Spleen (tissue), 11 donors: ENCODE data around the gene TMEM178B. TPM values are rescaled to one million over a fixed set of nuclear protein-coding genes. Genes with fewer than 3 reads are reported as not detected.
"Not testable (repeated sequence)": the region's sequence is repeated elsewhere in the genome, so short reads cannot be mapped to it uniquely, and the experiment has no call there.

Experiments used
- DNase-seq: peaks from one replicate; pipeline ENCODE4 v3.0.0-alpha.2; 2020
- H3K27ac ChIP-seq, 8 donors: fragments of 200-600 bp; sonication (generic) in 7 of 8; 1 replicate in 4 of 8; 2 replicates in 4 of 8; pipeline versions ENCODE4 v1.5.0 to v1.8.0; 2016 to 2021; ENCODE audit warnings: inconsistent platforms in 4 of 8, mild to moderate bottlenecking in 4 of 8, moderate library complexity in 1 of 8
- H3K27me3 ChIP-seq, 7 donors: fragments of 200-600 bp; sonication (generic) in 6 of 7; replicated peaks in 1 of 7; 1 replicate in 4 of 7; 2 replicates in 3 of 7; pipeline versions ENCODE4 v1.5.0 to v1.8.0; 2016 to 2021; ENCODE audit warnings: inconsistent platforms in 3 of 7, mild to moderate bottlenecking in 1 of 7
- H3K36me3 ChIP-seq, 6 donors: fragments of 200-600 bp; sonication (generic) in 5 of 6; 1 replicate in 4 of 6; 2 replicates in 2 of 6; pipeline versions ENCODE4 v1.5.0 to v1.8.0; 2016 to 2021; ENCODE audit warnings: inconsistent platforms in 2 of 6
- H3K4me1 ChIP-seq, 6 donors: fragments of 200-600 bp; sonication (generic) in 5 of 6; 1 replicate in 3 of 6; 2 replicates in 3 of 6; pipeline versions ENCODE4 v1.5.0 to v1.8.0; 2016 to 2021; ENCODE audit warnings: inconsistent platforms in 3 of 6
- H3K4me3 ChIP-seq, 8 donors: fragments of 200-600 bp; sonication (generic) in 7 of 8; 1 replicate in 4 of 8; 2 replicates in 4 of 8; pipeline versions ENCODE4 v1.5.0 to v1.8.0; 2016 to 2021; ENCODE audit warnings: inconsistent platforms in 4 of 8, mild to moderate bottlenecking in 4 of 8, moderate library complexity in 2 of 8
- H3K9me3 ChIP-seq, 8 donors: fragments of 200-600 bp; sonication (generic) in 7 of 8; 1 replicate in 4 of 8; 2 replicates in 4 of 8; pipeline versions ENCODE4 v1.5.0 to v1.8.0; 2016 to 2021; ENCODE audit warnings: inconsistent platforms in 4 of 8
- POLR2A ChIP-seq, 3 donors: fragments of 450-650 bp; IDR thresholded peaks; one replicate each; pipeline ENCODE4 v1.5.1; 2017; ENCODE audit warnings: antibody characterized with exemption in 3 of 3, mild to moderate bottlenecking in 1 of 3
- POLR2AphosphoS5 ChIP-seq, 3 donors: sonication (generic); formaldehyde crosslinking; IDR thresholded peaks; one replicate each; pipeline ENCODE4 v1.5.1; 2017; ENCODE audit warnings: antibody characterized with exemption in 3 of 3
- WGBS, 5 donors: extraction: QIAGEN DNeasy Blood & Tissue Kit in 3 of 5; methylation state at CpG; one replicate each; pipeline versions ENCODE4 v1.1.5 to v1.1.7; 2013 to 2018; 5-methylcytosine and 5-hydroxymethylcytosine counted together
- intact Hi-C: fragments of 100-400 bp; cut with DNase I; formaldehyde crosslinking; loops from one replicate; pipeline ENCODE4 v1.15.0; 2023; ENCODE audit warnings: low total_unique reads
- polyA plus RNA-seq, 3 donors: library from polyadenylated mRNA; stranded (reverse); fragments of 200-250 nt; gene quantifications; one replicate each; pipeline ENCODE4 v1.2.1, GENCODE V29; 2013
- total RNA-seq, 7 donors: library from RNA; depleted of rRNA in 3 of 7; stranded (reverse); fragments of >200 nt in 3 of 7; fragmentation: NEBNext Ultra II Directional in 4 of 7; extraction: Animal tissue kit (Norgen Biotek cat#: 25700) in 4 of 7; gene quantifications; one replicate each; pipeline versions ENCODE4 v1.1.0 to v1.2.1, GENCODE V29; 2016 to 2021
- TF ChIP-seq, protein P1 (sequence below), 11 experiments: fragments of 200-600 bp in 7 of 11; fragments of 450-650 bp in 4 of 11; sonication (generic) in 4 of 11; IDR thresholded peaks in 8 of 11; conservative IDR thresholded peaks in 3 of 11; 1 replicate in 7 of 11; 2 replicates in 4 of 11; pipeline versions ENCODE4 v1.4.0 to v1.8.0; 2016 to 2021; ENCODE audit warnings: antibody characterized with exemption in 11 of 11, inconsistent platforms in 4 of 11, mild to moderate bottlenecking in 1 of 11
- donor health status: healthy with polysubstance abuse.
- donor health status: DM: no; HTN: no; CAD: no; lungs with moderate emphysema.
- donor health status: DM: no; HTN: no; CAD: no.
- donor health status: Bipolar disorder and iron deficiency.
- donor health status: healthy.
- donor health status: DM: no; HTN: no; CAD: no.
- donor health status: DM: yes; HTN: yes; CAD: no.

The TMEM178B gene
- total and polyA plus RNA-seq, 10 donors = 0.35 to 5.5 (median 1.3) TPM

- H3K27me3 ChIP-seq = no peaks in the 10 kb centered on the region
- WGBS, 5 donors = 44 to 61% (median 52%) methylated on average over 2 of the region's 2 CpGs
- no peak for DNase-seq
- H3K36me3 ChIP-seq = no peaks in the 10 kb centered on the region
- H3K4me3 ChIP-seq = no peak overlapping the region
- no peaks in the 10 kb centered on the region for H3K4me1 ChIP-seq
- no peaks in the 10 kb centered on the region for H3K9me3 ChIP-seq
- no peak overlapping the region for H3K27ac ChIP-seq
- TF ChIP-seq POLR2AphosphoS5 (IDR thresholded peaks at IDR 0.05) (no peak), POLR2A (IDR thresholded peaks at IDR 0.05) (no peak)
- TF ChIP-seq, protein P1, sequence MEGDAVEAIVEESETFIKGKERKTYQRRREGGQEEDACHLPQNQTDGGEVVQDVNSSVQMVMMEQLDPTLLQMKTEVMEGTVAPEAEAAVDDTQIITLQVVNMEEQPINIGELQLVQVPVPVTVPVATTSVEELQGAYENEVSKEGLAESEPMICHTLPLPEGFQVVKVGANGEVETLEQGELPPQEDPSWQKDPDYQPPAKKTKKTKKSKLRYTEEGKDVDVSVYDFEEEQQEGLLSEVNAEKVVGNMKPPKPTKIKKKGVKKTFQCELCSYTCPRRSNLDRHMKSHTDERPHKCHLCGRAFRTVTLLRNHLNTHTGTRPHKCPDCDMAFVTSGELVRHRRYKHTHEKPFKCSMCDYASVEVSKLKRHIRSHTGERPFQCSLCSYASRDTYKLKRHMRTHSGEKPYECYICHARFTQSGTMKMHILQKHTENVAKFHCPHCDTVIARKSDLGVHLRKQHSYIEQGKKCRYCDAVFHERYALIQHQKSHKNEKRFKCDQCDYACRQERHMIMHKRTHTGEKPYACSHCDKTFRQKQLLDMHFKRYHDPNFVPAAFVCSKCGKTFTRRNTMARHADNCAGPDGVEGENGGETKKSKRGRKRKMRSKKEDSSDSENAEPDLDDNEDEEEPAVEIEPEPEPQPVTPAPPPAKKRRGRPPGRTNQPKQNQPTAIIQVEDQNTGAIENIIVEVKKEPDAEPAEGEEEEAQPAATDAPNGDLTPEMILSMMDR (IDR thresholded peaks at IDR 0.05 in 8 of 11, conservative IDR thresholded peaks at IDR 0.05 in 3 of 11) = no peak
- intact Hi-C loops = no loop called here
Observed at GRCh38 chr7:141328290-141328689, 254.4 kb downstream of the TMEM178B start.

DNA sequence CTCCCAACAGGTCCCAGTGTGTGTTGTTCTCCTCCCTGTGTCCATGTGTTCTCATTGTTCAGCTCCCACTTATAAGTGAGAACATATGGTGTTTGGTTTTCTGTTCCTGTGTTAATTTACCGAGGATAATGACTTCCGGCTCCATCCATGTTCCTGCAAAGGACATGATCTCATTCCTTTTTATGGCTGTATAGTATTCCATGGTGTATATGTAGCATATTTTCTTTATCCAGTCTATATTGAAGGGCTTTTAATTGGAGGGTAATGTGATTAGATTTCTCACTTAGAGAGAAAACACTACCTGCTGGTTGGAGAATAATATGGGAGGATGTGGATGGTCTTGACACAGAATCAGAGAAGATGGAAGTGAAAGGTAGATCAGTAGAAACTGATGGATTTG lies 256.4 kb downstream of the TMEM178B start:
- intact Hi-C loops, H3K36me3 ChIP-seq, H3K27ac ChIP-seq, H3K4me1 ChIP-seq, H3K4me3 ChIP-seq, H3K27me3 ChIP-seq, DNase-seq, H3K9me3 ChIP-seq: not testable (repeated sequence)
- 72 to 90% (median 83%) methylated on average over 2 of the region's 2 CpGs for WGBS, 5 donors

DNA sequence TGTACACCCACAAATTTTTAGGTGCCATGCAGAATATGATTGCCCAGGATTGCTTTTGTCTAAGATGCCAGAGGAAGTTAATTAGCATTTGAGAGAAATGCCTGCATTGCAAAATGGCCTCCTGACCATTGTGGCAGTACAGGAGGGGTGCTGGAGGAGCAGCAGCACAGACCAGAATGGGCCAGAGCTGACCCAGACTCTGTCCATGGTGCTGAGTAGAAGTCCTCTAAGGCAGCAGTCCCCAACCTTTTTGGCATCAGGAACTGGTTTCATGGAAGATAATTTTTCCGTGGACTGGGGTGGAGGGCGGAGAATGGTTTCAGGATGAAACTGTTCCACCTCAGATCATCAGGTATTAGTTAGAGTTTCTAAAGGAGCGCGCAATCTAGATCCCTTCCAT lies 259.6 kb downstream of the TMEM178B start:
- H3K4me1 ChIP-seq = no peaks in the 10 kb centered on the region
- no peak overlapping the region for H3K27ac ChIP-seq
- no peak for DNase-seq
- TF ChIP-seq POLR2A (IDR thresholded peaks at IDR 0.05) (no peak), POLR2AphosphoS5 (IDR thresholded peaks at IDR 0.05) (no peak)
- TF ChIP-seq, protein P1 (IDR thresholded peaks at IDR 0.05 in 8 of 11, conservative IDR thresholded peaks at IDR 0.05 in 3 of 11) = no peak
- no peak overlapping the region for H3K4me3 ChIP-seq
- H3K9me3 ChIP-seq = no peaks in the 10 kb centered on the region
- no peaks in the 10 kb centered on the region for H3K27me3 ChIP-seq
- 79 to 88% (median 83%) methylated on average over 4 of the region's 4 CpGs for WGBS, 5 donors
- no peaks in the 10 kb centered on the region for H3K36me3 ChIP-seq
- intact Hi-C loops = no loop called here

DNA sequence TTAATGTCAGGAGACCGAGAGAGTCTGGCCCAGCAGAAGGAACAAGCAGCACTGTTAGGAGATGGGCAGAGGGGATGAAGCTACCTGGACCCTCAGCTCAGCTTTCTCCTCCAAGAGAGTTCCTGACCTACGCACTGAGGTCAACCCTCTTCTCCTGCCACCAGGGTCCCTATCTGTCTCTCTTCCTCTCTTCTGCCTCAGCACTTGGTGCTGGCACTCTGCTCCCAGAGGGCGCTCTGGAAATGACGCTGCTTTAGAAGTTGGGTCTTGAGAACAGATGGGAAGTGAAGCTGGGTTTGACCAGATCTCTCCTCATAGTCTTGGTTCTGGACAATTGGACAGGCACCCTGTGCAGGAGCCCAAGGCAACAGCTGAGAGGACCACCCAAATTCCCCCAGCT lies 261.3 kb downstream of the TMEM178B start:
- DNase-seq = no peak
- H3K27me3 ChIP-seq = no peaks in the 10 kb centered on the region
- TF ChIP-seq, protein P1 (IDR thresholded peaks at IDR 0.05 in 8 of 11, conservative IDR thresholded peaks at IDR 0.05 in 3 of 11) = no peak
- no peak for TF ChIP-seq POLR2A (IDR thresholded peaks at IDR 0.05)
- no peak for TF ChIP-seq POLR2AphosphoS5 (IDR thresholded peaks at IDR 0.05)
- no peaks in the 10 kb centered on the region for H3K36me3 ChIP-seq
- H3K4me1 ChIP-seq = no peaks in the 10 kb centered on the region
- intact Hi-C loops = no loop called here
- no peaks in the 10 kb centered on the region for H3K9me3 ChIP-seq
- H3K27ac ChIP-seq = no peak overlapping the region
- H3K4me3 ChIP-seq = no peak overlapping the region
- WGBS, 5 donors = 85 to 97% (median 90%) methylated on average over 4 of the region's 4 CpGs

DNA sequence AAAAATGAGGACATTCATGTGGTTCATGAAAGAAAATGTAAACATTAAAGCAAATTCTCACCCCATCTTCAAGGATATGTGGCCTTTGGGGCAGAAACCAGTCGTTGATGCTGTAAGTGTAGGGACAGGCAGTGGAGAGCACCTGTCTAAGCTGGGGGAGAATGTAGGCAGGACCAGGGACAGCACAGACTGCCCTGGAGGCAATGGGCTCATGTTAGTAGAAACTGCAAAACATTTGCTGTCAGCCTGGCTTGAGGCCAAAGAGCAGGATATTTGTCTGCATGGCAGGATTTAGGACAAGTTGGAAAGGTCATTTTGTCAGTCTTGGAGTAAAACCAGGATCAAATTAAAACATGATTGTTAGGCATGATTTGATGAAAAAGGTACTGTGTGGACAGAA lies 265.7 kb downstream of the TMEM178B start:
- WGBS, 5 donors = 36 to 62% (median 40%) methylated on average over 1 of the region's 1 CpG
- intact Hi-C loops = no loop called here

More for the DNA sequence above, 265.7 kb downstream of the TMEM178B start:
- no peaks in the 10 kb centered on the region for H3K36me3 ChIP-seq
- H3K4me1 ChIP-seq = no peaks in the 10 kb centered on the region
- H3K4me3 ChIP-seq = no peak overlapping the region
- no peak overlapping the region for H3K27ac ChIP-seq
- H3K9me3 ChIP-seq = no peaks in the 10 kb centered on the region
- no peak for DNase-seq
- no peaks in the 10 kb centered on the region for H3K27me3 ChIP-seq
- TF ChIP-seq POLR2AphosphoS5 (IDR thresholded peaks at IDR 0.05) = no peak
- TF ChIP-seq POLR2A (IDR thresholded peaks at IDR 0.05) = no peak
- TF ChIP-seq, protein P1 (IDR thresholded peaks at IDR 0.05 in 8 of 11, conservative IDR thresholded peaks at IDR 0.05 in 3 of 11) = no peak
